SJCRH30 (cell line): ENCODE results near the gene CLDN24. TPM values are rescaled to one million over a fixed set of nuclear protein-coding genes. Genes with fewer than 3 reads are reported as not detected.

Experiments used
- DNase-seq, 2 experiments: peaks; one replicate each; pipeline ENCODE4 v3.0.0-alpha.2; 2015 to 2020
- H3K27ac ChIP-seq: fragments of 250-450 bp; sonication (Bioruptor Pico); 2 replicates; pipeline ENCODE4 v1.5.1; 2020; ENCODE audit warnings: mild to moderate bottlenecking, moderate library complexity
- H3K27me3 ChIP-seq: fragments of 250-450 bp; sonication (Bioruptor Pico); 2 replicates; pipeline ENCODE4 v1.5.1; 2020; ENCODE audit warnings: mild to moderate bottlenecking, moderate library complexity
- H3K36me3 ChIP-seq: fragments of 250-450 bp; sonication (Bioruptor Pico); 2 replicates; pipeline ENCODE4 v1.5.1; 2020; ENCODE audit warnings: mild to moderate bottlenecking, moderate library complexity
- H3K4me1 ChIP-seq: fragments of 250-450 bp; sonication (Bioruptor Pico); 2 replicates; pipeline ENCODE4 v1.5.1; 2020; ENCODE audit warnings: mild to moderate bottlenecking, moderate library complexity
- H3K4me3 ChIP-seq: fragments of 250-450 bp; sonication (Bioruptor Pico); 2 replicates; pipeline ENCODE4 v1.5.1; 2020; ENCODE audit warnings: mild to moderate bottlenecking, moderate library complexity
- H3K9me3 ChIP-seq: fragments of 250-450 bp; sonication (Bioruptor Pico); replicated peaks from 2 replicates; pipeline ENCODE4 v1.5.1; 2020; ENCODE audit warnings: mild to moderate bottlenecking, moderate library complexity
- total RNA-seq: library from RNA; depleted of rRNA; stranded (reverse); fragments of >200 nt; shearing (Covaris generic); gene quantifications from 2 replicates; pipeline ENCODE4 v1.2.3, GENCODE V29; 2014

CLDN24 gene
- total RNA-seq, 1 experiment from 2014 or later: not detected

GRCh38 chr4:183352546-183352945 is 30.3 kb upstream of the CLDN24 start:
- Histone ChIP-seq H3K4me3 (no peak overlapping the region), H3K27me3 (no peaks in the 10 kb centered on the region), H3K36me3 (no peaks in the 10 kb centered on the region), H3K9me3 (no peaks in the 10 kb centered on the region), H3K27ac (no peak overlapping the region), H3K4me1 (no peaks in the 10 kb centered on the region)
- DNase-seq: no peak

DNA sequence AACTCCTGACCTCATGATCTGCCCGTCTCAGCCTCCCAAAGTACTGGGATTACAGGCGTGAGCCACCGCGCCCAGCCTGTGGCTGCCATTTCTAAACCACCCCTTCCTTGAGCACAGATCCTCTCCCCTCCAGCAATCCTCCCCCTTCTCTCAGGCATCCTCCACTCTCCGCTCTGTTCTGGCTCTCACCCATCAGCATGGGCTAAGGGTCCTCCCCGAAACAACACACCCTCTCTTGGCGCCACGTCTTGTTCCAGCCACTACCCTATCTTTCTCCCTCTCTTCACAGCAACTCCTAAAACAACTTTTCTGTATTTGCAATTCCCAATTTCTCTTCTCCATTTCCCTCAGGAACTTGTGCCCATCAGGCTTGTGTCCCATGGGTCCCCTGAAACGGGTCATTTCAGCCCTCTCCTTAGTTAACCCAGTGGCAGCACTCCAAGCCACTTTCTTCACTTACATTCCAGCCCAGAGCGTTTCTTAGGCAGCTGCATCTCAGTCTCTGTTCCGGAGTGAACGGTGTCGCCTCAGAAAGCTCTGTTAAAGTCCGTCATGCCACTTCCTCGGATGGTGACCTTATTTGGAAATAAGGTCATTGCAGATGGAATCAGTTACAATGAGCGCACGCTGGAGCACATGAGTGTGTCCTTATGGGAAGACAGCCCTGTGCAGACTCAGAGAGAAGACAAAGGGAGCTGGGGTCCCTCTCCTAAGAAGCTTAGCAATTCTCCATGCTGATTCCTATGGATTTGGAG is 28.3 kb upstream of the CLDN24 start:
- Histone ChIP-seq H3K27ac (no peak overlapping the region), H3K27me3 (no peaks in the 10 kb centered on the region), H3K4me1 (no peaks in the 10 kb centered on the region), H3K36me3 (no peaks in the 10 kb centered on the region), H3K9me3 (no peaks in the 10 kb centered on the region), H3K4me3 (no peak overlapping the region)
- DNase-seq: no peak

DNA sequence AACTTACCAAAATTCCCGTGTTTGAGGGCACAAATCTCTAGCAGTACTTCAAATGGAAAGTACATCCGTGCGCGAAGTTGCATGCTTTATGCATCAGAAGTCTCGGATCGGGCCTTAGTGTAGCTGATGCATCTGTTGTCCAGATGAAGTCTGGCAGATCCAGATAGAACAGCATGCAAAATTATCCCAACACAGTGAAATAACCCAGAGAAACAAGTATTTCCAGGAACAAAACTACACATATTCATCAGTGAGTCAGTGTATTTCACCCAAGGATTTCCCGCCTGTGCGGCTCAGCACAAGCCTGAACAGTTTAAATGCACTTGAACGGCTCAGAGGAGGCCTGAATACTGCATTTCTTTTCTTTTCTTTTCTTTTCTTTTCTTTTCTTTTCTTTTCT is 27.4 kb upstream of the CLDN24 start:
- H3K27ac ChIP-seq: no peak overlapping the region
- H3K27me3 ChIP-seq: no peaks in the 10 kb centered on the region
- H3K36me3 ChIP-seq: no peaks in the 10 kb centered on the region
- DNase-seq: no peak
- H3K9me3 ChIP-seq: no peaks in the 10 kb centered on the region
- H3K4me1 ChIP-seq: no peaks in the 10 kb centered on the region
- H3K4me3 ChIP-seq: no peak overlapping the region

GRCh38 chr4:183348706-183349659 is 26.8 kb upstream of the CLDN24 start:
- no peaks in the 10 kb centered on the region for H3K36me3 ChIP-seq
- H3K4me1 ChIP-seq: no peaks in the 10 kb centered on the region
- H3K27ac ChIP-seq: no peak overlapping the region
- no peak overlapping the region for H3K4me3 ChIP-seq
- H3K27me3 ChIP-seq: no peaks in the 10 kb centered on the region
- H3K9me3 ChIP-seq: no peaks in the 10 kb centered on the region
- no peak for DNase-seq

- Histone ChIP-seq H3K27ac (no peak overlapping the region), H3K4me1 (no peaks in the 10 kb centered on the region), H3K27me3 (no peaks in the 10 kb centered on the region), H3K9me3 (no peaks in the 10 kb centered on the region), H3K36me3 (no peaks in the 10 kb centered on the region), H3K4me3 (no peak overlapping the region)
- no peak for DNase-seq
Observed at GRCh38 chr4:183348136-183348535, 25.9 kb upstream of the CLDN24 start.

GRCh38 chr4:183347566-183347965 is 25.3 kb upstream of the CLDN24 start:
- Histone ChIP-seq H3K4me1 (no peaks in the 10 kb centered on the region), H3K27ac (no peak overlapping the region)
- no peak for DNase-seq

DNA sequence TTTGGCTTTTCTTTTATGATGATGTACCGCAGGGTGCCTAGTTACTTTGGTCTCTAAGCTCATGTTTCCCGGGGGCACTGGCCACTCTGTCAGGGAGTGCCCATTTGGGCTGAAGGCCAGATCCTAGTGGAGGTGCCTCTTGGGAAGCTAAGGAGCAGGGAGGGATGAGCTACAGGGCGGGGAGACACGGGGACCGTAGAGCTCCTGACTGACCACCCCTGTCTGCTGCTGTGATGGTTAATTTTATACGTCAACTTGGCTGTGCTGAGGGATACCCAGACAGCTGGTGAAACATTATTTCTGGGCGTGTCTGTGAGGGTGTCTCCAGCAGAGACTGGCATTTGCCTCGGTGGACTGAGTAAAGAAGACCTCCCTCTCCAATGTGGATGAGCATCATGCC is 24.9 kb upstream of the CLDN24 start:
- Histone ChIP-seq H3K4me3 (no peak overlapping the region), H3K4me1 (no peaks in the 10 kb centered on the region), H3K27ac (no peak overlapping the region), H3K27me3 (no peaks in the 10 kb centered on the region), H3K36me3 (no peaks in the 10 kb centered on the region), H3K9me3 (no peaks in the 10 kb centered on the region)
- DNase-seq: no peak

More at GRCh38 chr4:183347566-183347965, 25.3 kb upstream of the CLDN24 start:
- H3K9me3 ChIP-seq: no peaks in the 10 kb centered on the region
- H3K36me3 ChIP-seq: no peaks in the 10 kb centered on the region
- H3K27me3 ChIP-seq: no peaks in the 10 kb centered on the region
- H3K4me3 ChIP-seq: no peak overlapping the region

GRCh38 chr4:183345261-183345660 is 23.0 kb upstream of the CLDN24 start:
- H3K27me3 ChIP-seq: no peaks in the 10 kb centered on the region
- no peaks in the 10 kb centered on the region for H3K4me1 ChIP-seq
- no peaks in the 10 kb centered on the region for H3K36me3 ChIP-seq
- H3K9me3 ChIP-seq: no peaks in the 10 kb centered on the region
- H3K27ac ChIP-seq: no peak overlapping the region
- no peak overlapping the region for H3K4me3 ChIP-seq
- DNase-seq: no peak

- no peaks in the 10 kb centered on the region for H3K27me3 ChIP-seq
- no peak overlapping the region for H3K4me3 ChIP-seq
- DNase-seq: no peak
- H3K36me3 ChIP-seq: no peaks in the 10 kb centered on the region
- no peaks in the 10 kb centered on the region for H3K4me1 ChIP-seq
- no peaks in the 10 kb centered on the region for H3K9me3 ChIP-seq
- H3K27ac ChIP-seq: no peak overlapping the region
Observed at GRCh38 chr4:183344523-183345255, 22.5 kb upstream of the CLDN24 start.

DNA sequence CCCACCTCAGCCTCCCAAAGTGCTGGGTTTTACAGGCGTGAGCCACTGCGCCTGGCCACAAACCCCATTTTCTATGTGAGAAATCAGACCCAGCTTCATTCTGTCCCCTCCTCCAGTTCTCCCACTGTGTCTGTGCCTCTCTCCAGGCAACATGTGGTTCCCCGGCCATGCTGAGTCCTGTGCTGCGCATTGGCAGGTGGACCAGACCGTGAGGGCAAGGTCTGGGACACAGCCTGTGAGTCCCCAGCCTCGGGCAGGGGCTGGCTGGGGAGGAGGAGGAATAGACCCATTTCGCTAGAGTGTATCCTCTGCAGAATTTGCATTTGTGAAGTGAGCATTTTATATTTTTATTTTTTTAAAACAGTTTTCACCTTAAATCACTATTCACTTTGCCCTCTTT is 21.5 kb upstream of the CLDN24 start:
- Histone ChIP-seq H3K4me3 (no peak overlapping the region), H3K27ac (no peak overlapping the region), H3K36me3 (no peaks in the 10 kb centered on the region), H3K4me1 (no peaks in the 10 kb centered on the region), H3K9me3 (no peaks in the 10 kb centered on the region), H3K27me3 (no peaks in the 10 kb centered on the region)
- DNase-seq: no peak

GRCh38 chr4:183342541-183343533 is 20.6 kb upstream of the CLDN24 start:
- peak in 1 of 2 experiments; percentile 4 for DNase-seq
- Histone ChIP-seq H3K27ac (no peak overlapping the region), H3K36me3 (no peaks in the 10 kb centered on the region), H3K4me1 (no peaks in the 10 kb centered on the region), H3K9me3 (no peaks in the 10 kb centered on the region), H3K4me3 (no peak overlapping the region), H3K27me3 (no peaks in the 10 kb centered on the region)

DNA sequence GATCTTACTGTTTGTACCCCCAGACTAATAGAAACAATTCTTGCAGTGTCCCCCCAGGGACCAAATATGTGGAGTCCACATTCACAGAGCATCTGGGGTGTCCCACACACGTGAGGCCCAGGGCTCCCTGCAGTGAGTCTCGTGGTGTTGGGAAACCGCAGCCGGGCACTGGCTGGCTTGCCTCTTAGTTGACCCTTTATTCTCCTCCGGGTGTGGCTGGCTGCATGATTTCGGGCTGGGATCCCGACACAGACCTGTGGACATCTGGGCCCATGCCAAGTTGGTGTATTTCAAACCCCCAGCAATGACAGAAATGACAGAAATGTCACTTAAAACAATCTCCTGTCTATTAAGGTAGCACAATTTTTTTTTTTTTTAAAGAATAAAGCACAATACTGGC is 15.6 kb upstream of the CLDN24 start:
- Histone ChIP-seq H3K27me3 (no peaks in the 10 kb centered on the region), H3K4me1 (peaks cover 20% of the 10 kb centered on the region), H3K27ac (no peak overlapping the region; the same call in 1 of the 2 replicates), H3K9me3 (no peaks in the 10 kb centered on the region), H3K4me3 (no peak overlapping the region), H3K36me3 (no peaks in the 10 kb centered on the region)
- DNase-seq: peak; percentile 33 to 46

DNA sequence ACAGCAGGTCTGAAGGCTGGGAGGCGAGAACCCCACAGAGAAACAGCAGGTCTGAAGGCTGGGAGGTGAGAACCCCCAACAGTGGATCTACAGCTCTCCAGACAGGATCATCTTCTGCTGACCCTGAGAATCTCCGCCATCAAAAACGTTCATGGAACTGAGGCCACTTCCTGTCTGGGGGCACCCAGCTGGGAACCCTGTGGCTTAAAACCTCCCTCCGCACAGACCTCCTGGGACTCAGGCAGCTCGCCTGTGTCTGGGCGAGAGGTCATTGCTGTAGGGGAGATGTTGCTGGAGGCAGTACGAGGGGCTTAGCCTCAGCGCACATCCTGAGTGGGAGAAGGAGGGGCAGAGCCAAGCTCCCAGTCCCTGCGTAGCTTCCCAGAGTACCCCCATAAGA is 15.1 kb upstream of the CLDN24 start:
- Histone ChIP-seq H3K27me3 (no peaks in the 10 kb centered on the region), H3K9me3 (no peaks in the 10 kb centered on the region), H3K36me3 (no peaks in the 10 kb centered on the region), H3K27ac (no peak overlapping the region; the same call in 1 of the 2 replicates), H3K4me1 (peaks cover 20% of the 10 kb centered on the region), H3K4me3 (no peak overlapping the region)
- DNase-seq: peak in 1 of 2 experiments; percentile 5
